ENCODE results near the gene OPN1MW. TPM values are rescaled to one million over a fixed set of nuclear protein-coding genes. Genes with fewer than 3 reads are reported as not detected.
A peak's percentile ranks its signal among the peaks of the same experiment; 100 is the strongest.
"Not testable (repeated sequence)": the region's sequence is repeated elsewhere in the genome, so short reads cannot be mapped to it uniquely, and the experiment has no call there.

Gene OPN1MW
- total RNA-seq (2014; rRNA removed; shearing (Covaris generic)): not detected in 2 replicates
- not detected in 2 replicates for polyA plus RNA-seq (2015; cell fraction: cytosol; rRNA removed)
- not detected in 2 replicates for polyA plus RNA-seq (2015; cell fraction: nucleus; rRNA removed)

- DNase-seq (ENCODE audit: low read depth): not testable (repeated sequence)
These were observed at the start of gene OPN1MW for GRCh38 chrX:154182296-154182695. Gene OPN1MW (plus strand): TSS chrX:154182596. CDS start chrX:154182678, 82 bp downstream.

GRCh38 chrX:154135458-154136229 lies 46.8 kb upstream of the OPN1MW start:
- no peak for DNase-seq (ENCODE audit: low read depth)

- DNase-seq (ENCODE audit: low read depth): peak; percentile 24
These were observed 45.7 kb upstream of the OPN1MW start for GRCh38 chrX:154136627-154137161.

- no peak for DNase-seq (ENCODE audit: low read depth)
These were observed 43.5 kb upstream of the OPN1MW start for GRCh38 chrX:154138857-154139256.

GRCh38 chrX:154140206-154140605 lies 42.2 kb upstream of the OPN1MW start:
- DNase-seq (ENCODE audit: low read depth): no peak

- no peak for DNase-seq (ENCODE audit: low read depth)
These were observed 41.7 kb upstream of the OPN1MW start for GRCh38 chrX:154140742-154141141.

GRCh38 chrX:154142386-154142785 lies 40.0 kb upstream of the OPN1MW start:
- DNase-seq (ENCODE audit: low read depth): no peak

- DNase-seq (ENCODE audit: low read depth): no peak
These were observed 39.2 kb upstream of the OPN1MW start for GRCh38 chrX:154142950-154143745.

GRCh38 chrX:154144010-154144409 lies 38.4 kb upstream of the OPN1MW start, which contains the start of gene OPN1LW:
Gene OPN1LW (plus strand): TSS chrX:154144243. CDS start chrX:154144284, 41 bp downstream.
- not testable (repeated sequence) for DNase-seq (ENCODE audit: low read depth)

- DNase-seq (ENCODE audit: low read depth): not testable (repeated sequence)
These were observed 31.4 kb upstream of the OPN1MW start for GRCh38 chrX:154151030-154151429.

GRCh38 chrX:154156221-154156620 lies 26.2 kb upstream of the OPN1MW start:
- not testable (repeated sequence) for DNase-seq (ENCODE audit: low read depth)

- not testable (repeated sequence) for DNase-seq (ENCODE audit: low read depth)
These were observed 25.2 kb upstream of the OPN1MW start for GRCh38 chrX:154157207-154157606.

GRCh38 chrX:154159345-154159744 lies 23.1 kb upstream of the OPN1MW start:
- DNase-seq (ENCODE audit: low read depth): not testable (repeated sequence)

- DNase-seq (ENCODE audit: low read depth): not testable (repeated sequence)
These were observed 17.5 kb upstream of the OPN1MW start for GRCh38 chrX:154164902-154165301.

GRCh38 chrX:154168384-154168783 lies 14.0 kb upstream of the OPN1MW start:
- not testable (repeated sequence) for DNase-seq (ENCODE audit: low read depth)

- DNase-seq (ENCODE audit: low read depth): not testable (repeated sequence)
These were observed 9.9 kb upstream of the OPN1MW start for GRCh38 chrX:154172535-154172943.

- DNase-seq (ENCODE audit: low read depth): not testable (repeated sequence)
These were observed 8.0 kb upstream of the OPN1MW start for GRCh38 chrX:154174356-154174755.

- not testable (repeated sequence) for DNase-seq (ENCODE audit: low read depth)
These were observed 1.4 kb downstream of the OPN1MW start for GRCh38 chrX:154183794-154184193.

GRCh38 chrX:154192846-154193245 lies 10.4 kb downstream of the OPN1MW start:
- not testable (repeated sequence) for DNase-seq (ENCODE audit: low read depth)

GRCh38 chrX:154194316-154194715 lies 11.9 kb downstream of the OPN1MW start:
- not testable (repeated sequence) for DNase-seq (ENCODE audit: low read depth)

GRCh38 chrX:154196466-154196865 lies 14.1 kb downstream of the OPN1MW start:
- DNase-seq (ENCODE audit: low read depth): not testable (repeated sequence)

All from HT1080 (cell line).